Endothelial cell of umbilical vein (primary cell): ENCODE measurements around the gene SIPA1L2. TPM values are rescaled to one million over a fixed set of nuclear protein-coding genes. Genes with fewer than 3 reads are reported as not detected.

ENCODE experiments used
- BruUV-seq: library from RNA; stranded (reverse); fragments of 400-500 nt; replicated peaks from 2 replicates; lab custom pipeline; 2021; lab: Mats Ljungman, UMichigan
- CTCF ChIA-PET: fragments of 300-600, 350-600 bp; sonication (Branson Sonifier 250); formaldehyde crosslinking; loops from one replicate; lab custom pipeline; 2021; ENCODE audit warnings: antibody characterized with exemption, inconsistent platforms; lab: Charles Lee
- POLR2A ChIA-PET: fragments of 300-600, 350-600 bp; sonication (Branson Sonifier 250); formaldehyde crosslinking; loops from one replicate; lab custom pipeline; 2021; ENCODE audit warnings: antibody characterized with exemption, inconsistent platforms; lab: Charles Lee
- DNase-seq: peaks from one replicate; pipeline ENCODE4 v3.0.0-alpha.2; 2011; ENCODE audit warnings: low read depth, low spot score
- FAIRE-seq: peaks from 2 replicates; lab custom pipeline; 2011; peaks lifted over from hg19 to GRCh38; lab: Jason Lieb, UNC
- H2AFZ ChIP-seq: 2 replicates; pipeline ENCODE4 v1.6.0; 2012; ENCODE audit warnings: low read depth, low read length, control low read depth, inconsistent platforms
- H3K27ac ChIP-seq: 2 replicates; pipeline ENCODE4 v1.5.1; 2011; ENCODE audit warnings: low read depth, mild to moderate bottlenecking, control low read depth, low read length, moderate library complexity; ENCODE audit not compliant: insufficient read depth
- H3K27me3 ChIP-seq, 2 experiments: 2 replicates each; pipeline versions ENCODE4 v1.6.0 to v1.6.1; 2011; ENCODE audit warnings: low read length in 2 of 2, mixed read lengths in 1 of 2; ENCODE audit not compliant: control insufficient read depth in 2 of 2, insufficient read depth in 2 of 2
- H3K36me3 ChIP-seq, 2 experiments: 2 replicates in 1 of 2; 3 replicates in 1 of 2; pipeline ENCODE4 v1.5.1; 2011; ENCODE audit warnings: low read length in 2 of 2, mild to moderate bottlenecking in 1 of 2, moderate library complexity in 1 of 2; ENCODE audit not compliant: control insufficient read depth in 2 of 2, insufficient read depth in 2 of 2; ENCODE audit errors: extremely low read depth in 1 of 2
- H3K4me1 ChIP-seq: 3 replicates; pipeline ENCODE4 v1.5.1; 2011; ENCODE audit warnings: mild to moderate bottlenecking, low read length; ENCODE audit not compliant: control insufficient read depth, insufficient read depth; ENCODE audit errors: extremely low read depth
- H3K4me2 ChIP-seq: 2 replicates; pipeline ENCODE4 v1.6.1; 2011; ENCODE audit warnings: low read length, control low read depth, mixed read lengths; ENCODE audit not compliant: insufficient read depth
- H3K4me3 ChIP-seq, 3 experiments: fragments of 200-600 bp in 1 of 3; sonication (generic), shearing (Covaris generic) in 1 of 3; replicated peaks in 1 of 3; 2 replicates each; pipeline ENCODE4 v1.5.1; 2011 to 2016; ENCODE audit warnings: control low read depth in 3 of 3, low read length in 3 of 3, mild to moderate bottlenecking in 2 of 3, inconsistent platforms in 1 of 3, low read depth in 1 of 3, moderate library complexity in 1 of 3; ENCODE audit not compliant: insufficient read depth in 1 of 3
- H3K79me2 ChIP-seq: 2 replicates; pipeline ENCODE4 v1.6.0; 2012; ENCODE audit warnings: low read length, inconsistent platforms; ENCODE audit not compliant: control insufficient read depth, insufficient read depth
- H3K9ac ChIP-seq: replicated peaks from 2 replicates; pipeline ENCODE3; 2011; ENCODE audit warnings: low read length, control low read depth; ENCODE audit not compliant: insufficient read depth; ENCODE audit errors: extremely low read depth
- H3K9me1 ChIP-seq: replicated peaks from 3 replicates; pipeline ENCODE4 v1.6.0; 2011; ENCODE audit warnings: mild to moderate bottlenecking, low read length; ENCODE audit not compliant: control insufficient read depth, insufficient read depth; ENCODE audit errors: extremely low read depth
- H3K9me3 ChIP-seq: replicated peaks from 2 replicates; pipeline ENCODE4 v1.5.1; 2012; ENCODE audit warnings: low read length, inconsistent platforms; ENCODE audit not compliant: control insufficient read depth, insufficient read depth
- H4K20me1 ChIP-seq: replicated peaks from 2 replicates; pipeline ENCODE3; 2011; ENCODE audit warnings: mild to moderate bottlenecking, low read length; ENCODE audit not compliant: control insufficient read depth, insufficient read depth; ENCODE audit errors: extremely low read depth
- CTCF ChIP-seq, 2 donors: IDR thresholded peaks; 1 replicate in 1 of 2; 2 replicates in 1 of 2; pipeline ENCODE4 v1.5.1; 2011; ENCODE audit warnings: low read length in 2 of 2, mild to moderate bottlenecking in 2 of 2, moderate library complexity in 2 of 2, control low read depth in 1 of 2, inconsistent platforms in 1 of 2, low read depth in 1 of 2; ENCODE audit not compliant: insufficient read depth in 1 of 2; ENCODE audit errors: extremely low read depth in 1 of 2
- EZH2 ChIP-seq: IDR thresholded peaks from 2 replicates; pipeline ENCODE4 v1.6.1; 2012; ENCODE audit warnings: borderline replicate concordance, low read depth, mild to moderate bottlenecking, moderate library complexity, low read length, inconsistent platforms; ENCODE audit not compliant: severe bottlenecking
- FOS ChIP-seq: IDR thresholded peaks from 2 replicates; pipeline ENCODE4 v1.6.1; 2011; ENCODE audit warnings: mild to moderate bottlenecking, low read length, moderate library complexity, borderline replicate concordance; ENCODE audit not compliant: insufficient read depth
- GATA2 ChIP-seq: IDR thresholded peaks from 2 replicates; pipeline ENCODE4 v1.7.0; 2011; ENCODE audit warnings: low read depth, mild to moderate bottlenecking, moderate library complexity, mixed read lengths, low read length; ENCODE audit not compliant: insufficient read length, insufficient read depth
- JUN ChIP-seq: IDR thresholded peaks from 2 replicates; pipeline ENCODE4 v1.6.1; 2011; ENCODE audit warnings: borderline replicate concordance, low read depth; ENCODE audit not compliant: insufficient read length, insufficient read depth
- MAX ChIP-seq: IDR thresholded peaks from 2 replicates; pipeline ENCODE4 v1.6.1; 2011; ENCODE audit not compliant: insufficient read depth, insufficient read length
- MYC ChIP-seq: IDR thresholded peaks from one replicate; pipeline ENCODE4 v1.6.1; 2011; ENCODE audit warnings: mild to moderate bottlenecking, low read depth, low read length
- POLR2A ChIP-seq: IDR thresholded peaks from 2 replicates; pipeline ENCODE4 v1.6.1; 2012; ENCODE audit warnings: low read depth, mild to moderate bottlenecking, control low read depth, low read length
- POLR2AphosphoS5 ChIP-seq: IDR thresholded peaks from 2 replicates; pipeline ENCODE4 v1.6.1; 2012; ENCODE audit warnings: low read depth, mild to moderate bottlenecking, control low read depth, low read length, moderate library complexity; ENCODE audit not compliant: insufficient read depth
- dilution Hi-C: fragments of 300-500 bp; cut with MboI; formaldehyde crosslinking; loops from one replicate; pipeline ENCODE4 v1.15.0; 2019; ENCODE audit warnings: low sequenced_read_pairs; ENCODE audit not compliant: extremely low pct_ligation_motif_present
- intact Hi-C: fragments of 100-400 bp; cut with micrococcal nuclease; formaldehyde crosslinking; loops from one replicate; pipeline ENCODE4 v1.10.0; 2022
- polyA plus RNA-seq, 4 experiments: library from polyadenylated mRNA; depleted of rRNA in 3 of 4; stranded (reverse) in 3 of 4; unstranded in 1 of 4; fragments of >200 nt; gene quantifications; 2 replicates each; pipeline versions ENCODE4 v1.2.1 to v1.2.3, GENCODE V29; 2011 to 2012; ENCODE audit warnings: missing spikeins in 1 of 4
- total RNA-seq: library from RNA; stranded (reverse); gene quantifications from 2 replicates; pipeline ENCODE4 v1.2.3, GENCODE V29; 2021

Gene SIPA1L2
- total and polyA plus RNA-seq, 2 donors (not counting 3 experiments of a cell fraction or from before 2014, with no cell fraction given): 3.6 to 12.8 TPM

- H3K36me3 ChIP-seq: no peaks in the 10 kb centered on the region
- no peaks in the 10 kb centered on the region for H3K9me3 ChIP-seq
- no peak overlapping the region for H3K4me2 ChIP-seq
- no peak overlapping the region for H2AFZ ChIP-seq
- DNase-seq (no peak), FAIRE-seq (no peak)
- TF ChIP-seq EZH2 (no peak), MYC (no peak)
- no TSS peak for BruUV-seq
- H3K4me1 ChIP-seq: peaks cover 2% of the 10 kb centered on the region
- dilution Hi-C loops: no loop called here
- no peak overlapping the region for H3K9ac ChIP-seq
- H3K27ac ChIP-seq: no peak overlapping the region
- no peaks in the 10 kb centered on the region for H3K27me3 ChIP-seq
- no peaks in the 10 kb centered on the region for H4K20me1 ChIP-seq
- ChIA-PET POLR2A (no interaction called here), CTCF (interaction anchor here (0.8 kb wide), 1 partner anchor 730 kb away, joined by 3 read pairs; no protein-coding TSS in a partner anchor)
- intact Hi-C loops: no loop called here
- no peak overlapping the region for H3K4me3 ChIP-seq
- H3K79me2 ChIP-seq: no peaks in the 10 kb centered on the region
- H3K9me1 ChIP-seq: no peaks in the 10 kb centered on the region
Measured at GRCh38 chr1:232596666-232597303, 33.1 kb downstream of the SIPA1L2 start.

GRCh38 chr1:232594768-232595698 lies 34.9 kb downstream of the SIPA1L2 start:
- H4K20me1 ChIP-seq: no peaks in the 10 kb centered on the region
- CTCF ChIA-PET: interaction anchor here (1.1 to 1.6 kb wide), 3 partner anchors 9 to 70 kb away, joined by 4 read pairs; no protein-coding TSS in a partner anchor

More at GRCh38 chr1:232594768-232595698, 34.9 kb downstream of the SIPA1L2 start:
- Histone ChIP-seq H3K9me1 (no peaks in the 10 kb centered on the region), H2AFZ (no peak overlapping the region), H3K79me2 (no peaks in the 10 kb centered on the region), H3K27ac (no peak overlapping the region), H3K4me3 (no peak overlapping the region), H3K9ac (no peak overlapping the region), H3K4me2 (no peak overlapping the region), H3K4me1 (peaks cover 9% of the 10 kb centered on the region), H3K36me3 (no peaks in the 10 kb centered on the region), H3K27me3 (no peaks in the 10 kb centered on the region), H3K9me3 (no peaks in the 10 kb centered on the region)
- TF ChIP-seq FOS (no peak), MAX (no peak), POLR2AphosphoS5 (no peak), EZH2 (no peak), GATA2 (no peak), MYC (no peak), JUN (no peak), CTCF (IDR thresholded peaks at IDR 0.05; ENCODE audit: extremely low read depth in 1 of 2, insufficient read depth in 1 of 2, low read depth in 1 of 2, low read length in 2 of 2) (no peak), POLR2A (no peak)
- intact Hi-C loops (loop anchor here (5.0 kb wide), 1 partner anchor 73 kb away; no protein-coding TSS in a partner anchor), dilution Hi-C loops (no loop called here)
- POLR2A ChIA-PET: interaction anchor here (0.6 kb wide), 1 partner anchor 445 kb away, joined by 5 read pairs; no protein-coding TSS in a partner anchor
- DNase-seq (no peak), FAIRE-seq (no peak)
- BruUV-seq: no TSS peak
